DMS114 treated with DMSO at 0.1 percent for 48 hours (cell line): ENCODE data around the gene EHD1.

ENCODE experiments used
- DNase-seq: peaks from one replicate; lab custom pipeline; 2025; ENCODE audit not compliant: unreplicated experiment; lab: John Stamatoyannopoulos, UW

The EHD1 gene

DNA sequence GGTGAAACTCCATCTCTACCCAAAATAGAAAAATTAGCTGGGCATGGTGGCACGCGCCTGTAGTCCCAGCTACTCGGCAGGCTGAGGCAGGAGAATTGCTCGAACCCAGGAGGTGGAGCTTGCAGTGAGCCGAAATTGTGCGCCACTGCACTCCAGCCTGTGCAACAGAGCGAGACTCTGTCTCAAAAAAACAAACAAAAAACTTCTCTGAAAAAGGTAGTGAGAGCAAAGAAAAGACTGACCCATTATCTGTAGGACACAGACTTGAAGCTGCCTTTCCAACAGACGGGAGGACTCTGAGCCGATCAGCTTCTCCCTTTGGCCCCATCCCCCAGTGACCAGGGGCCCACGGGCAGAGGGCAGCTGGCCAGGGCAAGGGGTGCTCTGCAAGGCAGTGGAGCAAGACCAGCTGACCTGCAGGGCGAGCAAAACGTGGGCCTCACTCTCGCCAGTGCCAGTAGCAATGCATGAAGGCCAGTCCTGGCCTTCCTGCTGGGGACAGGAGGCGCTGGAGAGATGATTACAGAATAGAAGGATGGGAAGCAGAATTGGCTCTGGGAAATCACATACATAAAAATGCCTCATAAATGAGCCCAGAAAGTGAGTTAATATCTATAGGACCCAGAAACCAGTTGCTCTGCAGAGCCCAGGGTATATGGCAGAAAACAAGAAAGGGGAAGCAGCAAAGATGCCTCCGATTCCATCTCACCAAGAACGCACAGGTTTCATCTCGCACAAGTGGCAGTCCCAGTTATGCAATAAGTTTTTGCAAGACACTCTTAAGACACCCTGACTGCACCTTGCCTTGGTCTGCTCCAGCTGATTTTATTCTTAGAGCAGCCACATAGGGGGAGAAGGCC, 2.8 kb downstream of the EHD1 start:
- no peak for DNase-seq

- DNase-seq: no peak
Observed at GRCh38 chr11:64874308-64875240, 3.8 kb downstream of the EHD1 start.

DNA sequence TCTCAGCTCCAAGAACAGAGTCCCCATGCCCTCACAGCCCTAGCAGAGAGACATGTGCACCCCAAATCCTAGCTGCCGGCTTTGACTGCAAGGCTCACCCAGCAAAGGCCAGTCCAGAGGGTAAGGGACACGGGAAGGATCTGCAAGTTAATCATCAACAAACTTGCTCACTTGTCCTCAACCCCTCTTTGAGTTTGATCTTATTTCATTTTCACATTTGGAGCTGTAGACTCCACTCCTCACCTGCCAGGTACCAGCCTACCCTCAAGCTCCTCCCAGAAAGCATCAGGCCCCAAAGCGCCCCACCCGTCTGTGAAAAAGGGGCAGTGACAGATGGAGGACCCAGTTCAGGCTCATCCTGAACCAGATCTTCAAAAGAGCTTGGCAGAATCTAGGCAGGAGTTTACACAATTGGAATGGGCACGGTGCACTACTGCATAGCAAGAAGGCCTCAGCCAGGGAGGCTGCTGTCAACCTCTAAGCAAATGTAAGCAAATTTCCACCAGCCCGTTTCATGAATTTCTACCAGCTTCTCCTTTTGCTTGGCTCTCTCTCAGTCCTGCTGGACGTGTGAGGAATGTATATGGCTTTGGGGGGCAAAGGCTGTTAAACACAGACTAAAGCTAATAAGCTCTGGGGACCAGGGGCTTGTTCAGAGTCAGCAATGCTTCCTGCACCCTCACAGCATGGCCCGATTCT, 5.5 kb downstream of the EHD1 start:
- DNase-seq: no peak

- DNase-seq: no peak
Observed at GRCh38 chr11:64871492-64871891, 6.9 kb downstream of the EHD1 start.

- no peak for DNase-seq
Observed at GRCh38 chr11:64870893-64871466, 7.4 kb downstream of the EHD1 start.

DNA sequence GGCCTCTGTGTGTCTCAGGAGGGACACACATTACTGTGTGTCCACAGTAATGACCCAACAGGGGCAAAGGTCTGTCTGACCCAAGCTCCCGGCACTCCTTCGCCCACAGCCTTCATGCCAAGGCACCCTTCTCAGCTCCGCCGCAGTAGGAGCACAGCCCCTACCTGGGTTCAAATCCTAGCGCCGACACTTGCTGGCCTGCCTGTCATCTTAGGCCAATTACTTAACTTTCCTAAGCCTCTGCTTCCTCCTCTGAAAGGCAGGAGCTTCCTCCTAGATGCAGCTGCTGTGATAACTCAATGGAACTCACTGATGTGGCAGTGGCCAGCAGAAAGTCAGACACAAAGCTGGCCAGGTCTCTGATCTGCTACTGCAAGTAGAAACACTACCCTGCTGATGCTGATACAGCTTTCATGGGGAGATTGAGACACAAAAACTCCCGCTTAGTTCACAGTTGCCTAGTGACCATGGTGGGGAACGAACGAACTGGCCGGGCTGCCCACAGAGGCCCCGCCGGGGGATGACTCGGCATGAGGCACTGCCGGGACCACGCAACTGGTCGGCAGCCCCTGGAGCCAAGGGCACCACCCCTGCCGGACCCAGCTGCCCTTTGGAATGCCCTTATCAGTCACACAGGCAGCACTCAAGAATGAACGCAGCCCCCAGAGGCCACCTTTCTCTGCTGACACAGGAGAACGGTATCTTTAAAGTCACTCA, 8.1 kb downstream of the EHD1 start:
- no peak for DNase-seq

DNA sequence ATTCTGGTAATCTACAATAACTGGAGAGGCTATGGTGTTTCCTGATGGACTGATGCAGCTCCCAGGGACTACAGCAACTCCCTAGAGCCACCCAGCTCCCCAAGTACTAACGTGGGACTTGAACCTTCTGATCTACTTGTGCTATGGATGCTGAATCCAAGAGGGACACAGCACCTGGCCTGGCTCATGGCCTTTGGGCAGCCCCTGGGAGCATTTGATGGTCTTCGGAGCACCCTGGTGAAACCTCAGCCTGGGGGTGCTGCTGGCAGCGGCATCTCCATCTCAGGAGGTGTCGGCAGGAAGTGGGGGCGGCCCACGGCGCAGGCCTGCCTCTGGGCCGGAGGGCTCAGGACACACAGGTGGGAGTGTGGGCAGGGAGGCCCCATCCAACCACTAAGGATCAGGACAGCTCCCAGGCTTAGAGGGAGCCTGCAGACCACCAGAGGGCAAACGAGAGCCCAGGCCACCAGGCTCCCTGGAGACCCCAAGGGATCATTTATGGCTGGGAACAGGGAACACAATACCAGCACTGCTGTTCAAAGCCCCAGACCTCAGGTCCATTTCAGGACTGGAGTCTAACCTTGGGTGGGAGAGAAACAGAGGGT, 8.7 kb downstream of the EHD1 start:
- DNase-seq: no peak

GRCh38 chr11:64868904-64869570, 9.4 kb downstream of the EHD1 start:
- no peak for DNase-seq

DNA sequence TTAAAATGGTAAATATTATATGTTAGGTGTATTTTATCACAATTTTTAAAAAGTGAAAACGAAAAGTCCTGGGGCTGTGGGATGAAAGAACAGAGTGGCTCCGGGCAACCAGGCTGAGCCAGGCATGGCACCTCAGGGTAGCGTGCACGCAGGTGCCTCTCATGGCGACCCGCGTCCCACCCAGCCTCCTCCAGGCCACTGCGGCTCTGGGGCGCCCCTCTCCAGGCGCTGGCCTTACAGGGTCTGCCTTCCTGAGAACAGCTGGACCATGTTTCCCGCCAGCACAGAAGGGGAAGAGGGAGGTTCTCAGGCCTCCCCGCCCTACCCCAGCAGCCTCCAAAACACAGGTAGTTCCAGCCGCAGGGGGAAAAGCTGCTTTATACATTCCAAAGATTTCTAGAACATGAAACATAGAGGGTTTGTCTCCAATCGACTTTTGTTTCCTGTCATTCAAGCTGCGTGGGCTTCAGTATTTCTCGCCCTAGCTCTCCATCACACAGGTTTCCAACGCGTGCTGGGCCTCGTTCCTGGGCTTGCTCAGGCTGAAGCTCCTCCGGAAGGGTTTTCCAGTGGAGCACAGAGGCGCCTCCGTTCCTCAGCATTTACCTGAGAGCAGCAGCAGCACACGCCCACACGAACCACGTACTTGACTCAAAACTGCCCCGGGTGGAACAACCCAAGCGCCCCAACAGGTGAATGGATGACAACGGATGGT, 10.5 kb downstream of the EHD1 start:
- DNase-seq: no peak

- no peak for DNase-seq
Observed at GRCh38 chr11:64866173-64866491, 12.3 kb downstream of the EHD1 start.

DNA sequence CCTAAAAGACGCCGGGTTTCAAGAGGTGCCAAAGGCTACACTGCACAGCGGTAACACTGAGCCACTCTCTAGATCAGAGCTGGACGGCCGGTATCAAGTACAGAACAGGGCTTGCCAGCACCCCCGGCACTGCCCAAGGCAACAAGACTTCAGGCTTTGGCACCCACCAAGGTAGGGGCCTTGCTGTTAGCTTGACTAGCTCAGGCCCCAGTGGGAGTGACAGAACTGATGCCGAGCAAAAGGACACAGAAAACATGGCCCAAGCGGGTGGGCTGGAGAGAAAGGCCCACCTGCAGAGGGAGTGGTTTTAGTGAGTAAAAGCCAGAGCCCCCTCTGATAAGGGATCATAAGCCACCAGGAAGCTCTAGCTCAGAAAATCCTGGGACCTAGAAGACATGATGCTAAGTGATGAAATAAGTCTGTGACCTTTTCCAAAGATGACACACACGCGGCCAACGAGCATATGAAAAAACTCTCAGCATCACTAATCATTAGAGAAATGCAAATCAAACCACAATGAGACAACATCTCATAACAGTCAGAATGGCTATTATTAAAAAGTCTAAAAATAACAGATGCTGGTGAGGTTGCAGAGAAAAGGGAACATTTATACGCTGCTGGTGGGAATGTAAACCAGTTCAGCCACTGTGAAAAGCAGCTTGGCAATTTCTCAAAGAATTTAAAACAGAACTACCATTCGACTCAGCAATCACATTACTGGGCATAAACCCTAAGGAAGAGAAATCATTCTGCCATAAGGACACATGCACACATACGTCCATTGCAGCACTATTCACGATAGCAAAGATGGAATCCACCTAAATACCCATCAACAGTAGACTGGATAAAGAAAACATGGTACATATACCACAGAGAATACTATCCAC, 12.9 kb downstream of the EHD1 start:
- no peak for DNase-seq

DNA sequence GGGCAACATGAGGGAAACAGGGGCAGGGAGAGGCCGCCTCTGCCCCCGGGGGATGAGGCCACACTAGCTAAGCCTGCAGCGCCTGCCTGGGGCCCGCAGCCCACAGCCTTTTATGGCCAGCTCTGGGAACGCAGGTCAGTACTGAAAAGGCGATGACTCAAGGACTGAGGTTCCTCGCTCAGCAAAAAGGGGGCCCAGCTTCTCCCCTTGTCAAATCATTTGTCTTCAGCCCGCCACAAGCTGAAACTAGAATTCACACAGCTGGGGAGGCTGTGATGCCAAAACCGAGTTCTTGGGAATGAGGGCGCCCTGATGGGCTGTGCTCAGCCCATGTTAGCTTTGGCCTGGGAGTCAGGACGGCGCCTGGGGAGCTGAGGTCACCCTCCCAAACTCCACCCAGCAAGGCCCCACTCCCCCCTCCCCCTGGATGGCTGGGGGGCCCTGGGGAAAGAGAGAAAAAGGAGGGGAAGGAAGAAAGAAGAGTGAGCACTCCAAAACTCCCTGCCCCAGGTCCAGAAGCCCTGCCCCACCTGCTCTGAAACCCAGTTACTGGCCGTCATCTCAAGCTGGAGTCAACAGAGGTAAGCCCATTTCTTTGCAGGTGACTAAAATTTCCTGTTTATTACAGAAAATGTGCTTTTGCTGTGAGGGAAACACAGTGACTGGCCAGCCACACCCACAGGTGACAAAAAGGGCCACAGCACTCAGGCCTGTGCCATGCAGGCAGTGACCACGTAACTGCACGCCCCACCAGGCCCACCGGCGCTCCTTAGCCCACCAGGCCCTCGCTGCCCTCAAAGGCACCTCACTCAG, 13.7 kb downstream of the EHD1 start:
- DNase-seq: no peak

DNA sequence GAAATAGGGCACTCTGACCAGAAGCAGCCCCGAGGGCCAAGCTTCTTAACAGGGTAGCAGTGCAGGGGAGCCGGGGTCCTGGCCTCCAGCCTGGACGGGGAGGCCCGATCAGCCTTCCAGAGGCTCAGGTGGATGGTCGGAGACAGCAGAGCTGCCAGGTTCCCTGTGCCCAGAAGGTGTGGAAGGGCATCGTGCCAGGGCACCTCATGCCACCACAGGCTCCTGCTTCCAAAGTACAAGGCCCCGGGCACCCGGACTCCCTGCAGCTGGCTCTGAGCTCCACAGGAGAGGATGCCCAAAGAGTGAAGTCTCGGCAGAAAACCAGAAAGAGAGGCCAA, 14.3 kb downstream of the EHD1 start:
- DNase-seq: no peak

- DNase-seq: no peak
Observed at GRCh38 chr11:64863391-64864060, 14.9 kb downstream of the EHD1 start.

GRCh38 chr11:64862987-64863390, 15.4 kb downstream of the EHD1 start:
- DNase-seq: no peak

- DNase-seq: no peak
Observed at GRCh38 chr11:64861227-64861975, 17.0 kb downstream of the EHD1 start.
